ENCODE measurements around the gene TMED3.
"Not testable (repeated sequence)": the region's sequence is repeated elsewhere in the genome, so short reads cannot be mapped to it uniquely, and the experiment has no call there.

The TMED3 gene

DNA sequence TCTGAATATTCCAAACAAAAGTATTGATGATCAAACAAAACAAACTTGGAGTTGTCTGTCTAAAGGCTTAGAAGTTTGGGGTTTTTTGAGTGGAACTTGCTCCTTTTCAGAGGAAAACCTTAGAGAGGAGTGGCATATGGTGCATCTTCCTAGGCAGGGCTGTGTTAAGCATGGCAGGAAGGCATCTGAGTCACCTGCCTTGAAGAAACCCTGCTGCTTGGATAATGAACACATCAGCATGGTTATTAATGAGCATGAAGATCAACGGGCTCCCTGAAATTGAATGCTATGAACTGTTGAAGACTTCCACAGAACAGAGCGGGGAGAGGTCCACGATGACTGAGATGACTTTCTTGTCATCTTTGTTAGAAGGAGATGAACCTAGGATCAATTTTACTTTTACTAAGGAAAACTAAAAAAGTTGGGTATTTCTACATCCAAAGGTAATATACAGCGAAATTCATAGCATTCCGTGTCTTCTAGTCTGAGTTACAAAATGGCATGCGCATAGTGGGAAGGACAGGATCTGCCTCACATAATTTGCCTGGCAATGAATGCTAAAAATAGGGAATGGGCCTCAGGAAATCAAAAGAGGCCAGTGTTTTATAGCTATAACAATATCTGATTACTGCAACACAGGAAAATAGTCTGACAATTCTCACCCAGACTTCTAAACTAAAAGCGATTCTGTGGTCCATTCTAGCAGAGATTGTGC, 11.6 kb upstream of the TMED3 start:
- no peak overlapping the region for H3K4me3 ChIP-seq (ENCODE audit: low read length)
- H3K9me3 ChIP-seq (ENCODE audit: control insufficient read depth, low read length), result no peaks in the 10 kb centered on the region
- H3K9ac ChIP-seq (ENCODE audit: low read length), result no peak overlapping the region
- H3K27me3 ChIP-seq (ENCODE audit: control insufficient read depth, insufficient read depth, low read length), result peaks cover 6% of the 10 kb centered on the region
- no peaks in the 10 kb centered on the region for H3K36me3 ChIP-seq (ENCODE audit: control insufficient read depth, insufficient read depth, low read length)
- no peaks in the 10 kb centered on the region for H3K4me1 ChIP-seq (ENCODE audit: control insufficient read depth, insufficient read depth, low read length)

DNA sequence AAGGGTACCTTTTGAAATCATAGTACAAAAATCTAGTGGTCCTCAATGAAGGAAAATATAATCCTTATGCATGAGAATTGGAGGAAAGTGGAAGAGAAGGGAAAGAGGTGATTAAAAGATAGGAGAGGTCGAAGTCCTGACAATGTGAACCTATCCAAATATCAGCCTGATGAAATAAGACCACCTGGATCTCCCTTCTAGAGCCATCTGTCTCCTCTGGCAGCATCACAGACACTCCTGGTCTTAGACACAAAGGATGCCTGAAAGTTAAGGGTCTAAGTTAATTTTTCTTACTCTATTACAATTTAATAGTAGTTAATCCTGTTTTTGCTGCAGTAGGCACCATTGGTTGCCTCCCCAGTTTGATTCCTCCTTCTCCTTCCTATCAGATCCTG, 11.1 kb upstream of the TMED3 start:
- Histone ChIP-seq H3K9ac (ENCODE audit: low read length) (no peak overlapping the region), H3K4me1 (ENCODE audit: control insufficient read depth, insufficient read depth, low read length) (no peaks in the 10 kb centered on the region), H3K27me3 (ENCODE audit: control insufficient read depth, insufficient read depth, low read length) (peaks cover 6% of the 10 kb centered on the region), H3K9me3 (ENCODE audit: control insufficient read depth, low read length) (no peaks in the 10 kb centered on the region), H3K36me3 (ENCODE audit: control insufficient read depth, insufficient read depth, low read length) (no peaks in the 10 kb centered on the region), H3K4me3 (ENCODE audit: low read length) (no peak overlapping the region)

GRCh38 chr15:79307251-79307650, 3.7 kb upstream of the TMED3 start:
- Histone ChIP-seq H3K4me1 (ENCODE audit: control insufficient read depth, insufficient read depth, low read length) (peaks cover 4% of the 10 kb centered on the region), H3K4me3 (ENCODE audit: low read length) (no peak overlapping the region), H3K9ac (ENCODE audit: low read length) (no peak overlapping the region), H3K27me3 (ENCODE audit: control insufficient read depth, insufficient read depth, low read length) (peaks cover 5% of the 10 kb centered on the region), H3K9me3 (ENCODE audit: control insufficient read depth, low read length) (no peaks in the 10 kb centered on the region), H3K36me3 (ENCODE audit: control insufficient read depth, insufficient read depth, low read length) (no peaks in the 10 kb centered on the region)

DNA sequence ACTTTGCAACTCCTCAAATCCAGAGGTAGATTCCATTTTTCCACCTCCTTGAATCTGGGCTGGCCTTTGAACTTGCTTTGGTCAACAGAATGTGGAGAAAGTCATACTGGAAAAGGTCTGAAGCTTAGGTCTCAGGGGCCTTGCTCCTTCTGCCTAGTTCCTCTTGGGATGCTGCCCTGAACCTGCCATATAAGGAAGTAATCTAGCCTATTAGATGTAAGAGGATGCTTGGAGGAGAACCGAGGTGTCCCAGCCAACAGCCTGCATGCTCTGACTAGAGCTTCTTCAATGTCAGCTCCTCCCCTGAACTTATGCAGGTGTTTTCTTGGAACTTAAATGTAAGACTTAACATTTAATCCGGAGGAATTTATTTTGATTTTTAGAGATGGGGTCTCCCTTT, 2.0 kb upstream of the TMED3 start:
- Histone ChIP-seq H3K9me3 (ENCODE audit: control insufficient read depth, low read length) (no peaks in the 10 kb centered on the region), H3K4me3 (ENCODE audit: low read length) (no peak overlapping the region), H3K36me3 (ENCODE audit: control insufficient read depth, insufficient read depth, low read length) (peaks cover 3% of the 10 kb centered on the region), H3K4me1 (ENCODE audit: control insufficient read depth, insufficient read depth, low read length) (peaks cover 13% of the 10 kb centered on the region), H3K27me3 (ENCODE audit: control insufficient read depth, insufficient read depth, low read length) (peaks cover 5% of the 10 kb centered on the region), H3K9ac (ENCODE audit: low read length) (no peak overlapping the region)

DNA sequence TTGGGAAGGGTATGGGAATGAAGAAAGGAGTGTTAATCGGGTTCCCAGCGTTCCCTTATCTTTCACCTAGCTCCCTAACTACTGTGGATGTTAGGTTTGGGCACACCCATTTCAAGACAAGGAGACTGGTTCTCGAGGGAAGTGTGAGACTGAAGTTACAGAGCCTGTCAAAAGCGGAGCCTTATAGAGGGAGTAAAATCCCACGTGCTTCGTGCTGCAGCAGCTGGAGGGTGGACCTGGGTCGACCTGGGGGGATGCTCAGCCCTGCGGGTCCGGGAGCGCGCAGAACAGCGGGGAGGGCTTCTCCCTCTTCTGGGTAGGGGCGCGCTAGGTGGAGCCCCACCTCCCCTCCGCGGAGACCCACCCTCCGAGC, 314 bp upstream of the TMED3 start:
- peaks cover 16% of the 10 kb centered on the region for H3K4me1 ChIP-seq (ENCODE audit: control insufficient read depth, insufficient read depth, low read length)
- peak overlapping the region; percentile 40 for H3K9ac ChIP-seq (ENCODE audit: low read length)
- H3K36me3 ChIP-seq (ENCODE audit: control insufficient read depth, insufficient read depth, low read length), result peaks cover 11% of the 10 kb centered on the region
- no peak overlapping the region for H3K4me3 ChIP-seq (ENCODE audit: low read length)
- peaks cover 2% of the 10 kb centered on the region for H3K27me3 ChIP-seq (ENCODE audit: control insufficient read depth, insufficient read depth, low read length)
- no peaks in the 10 kb centered on the region for H3K9me3 ChIP-seq (ENCODE audit: control insufficient read depth, low read length)

GRCh38 chr15:79311901-79312553, 1.1 kb downstream of the TMED3 start:
- peak overlapping the region; percentile 93 for H3K4me3 ChIP-seq (ENCODE audit: low read length)
- no peaks in the 10 kb centered on the region for H3K27me3 ChIP-seq (ENCODE audit: control insufficient read depth, insufficient read depth, low read length)
- peak overlapping the region; percentile 88 for H3K9ac ChIP-seq (ENCODE audit: low read length)
- H3K36me3 ChIP-seq (ENCODE audit: control insufficient read depth, insufficient read depth, low read length), result peaks cover 11% of the 10 kb centered on the region
- H3K4me1 ChIP-seq (ENCODE audit: control insufficient read depth, insufficient read depth, low read length), result peaks cover 16% of the 10 kb centered on the region
- no peaks in the 10 kb centered on the region for H3K9me3 ChIP-seq (ENCODE audit: control insufficient read depth, low read length)

DNA sequence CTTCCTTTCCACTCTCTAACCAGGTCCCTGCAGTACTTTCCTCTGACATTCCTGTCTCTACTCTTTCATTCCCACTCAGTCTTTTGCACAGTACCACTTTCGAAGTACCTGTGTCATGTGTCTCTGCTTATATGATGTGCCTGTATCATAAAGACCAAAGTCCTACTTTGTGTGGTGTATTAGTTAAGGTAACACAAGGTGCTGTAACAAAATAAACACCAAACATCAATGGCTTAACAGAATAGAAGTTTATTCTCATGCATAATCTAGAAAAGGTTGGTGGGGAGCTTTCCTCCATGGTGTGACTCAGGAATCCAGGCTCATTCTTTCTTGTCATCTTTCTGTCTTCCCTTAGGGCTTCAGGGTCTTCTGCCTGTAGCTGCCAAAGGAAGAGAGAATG, 3.3 kb downstream of the TMED3 start:
- no peaks in the 10 kb centered on the region for H3K27me3 ChIP-seq (ENCODE audit: control insufficient read depth, insufficient read depth, low read length)
- peaks cover 16% of the 10 kb centered on the region for H3K36me3 ChIP-seq (ENCODE audit: control insufficient read depth, insufficient read depth, low read length)
- peaks cover 16% of the 10 kb centered on the region for H3K4me1 ChIP-seq (ENCODE audit: control insufficient read depth, insufficient read depth, low read length)

DNA sequence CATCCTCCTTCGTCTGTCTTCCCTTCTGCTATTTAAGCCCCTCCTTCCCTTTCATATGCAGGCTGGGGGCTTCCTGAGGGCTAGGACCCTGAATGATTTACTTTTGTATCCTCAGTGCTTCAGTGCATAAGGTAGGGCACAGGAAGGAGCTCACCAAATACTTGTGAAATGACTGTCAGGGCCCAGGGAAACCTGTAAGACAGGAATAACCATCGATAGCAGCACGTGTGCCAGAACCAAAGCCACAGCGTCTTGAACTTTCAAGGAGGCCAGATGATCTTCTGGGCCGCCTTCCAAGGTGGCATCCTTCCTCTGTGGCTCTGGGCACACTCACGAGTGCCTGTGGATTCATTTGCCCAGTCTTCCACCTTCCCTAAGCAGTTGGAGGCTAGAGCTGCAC, 3.9 kb downstream of the TMED3 start:
- Histone ChIP-seq H3K4me1 (ENCODE audit: control insufficient read depth, insufficient read depth, low read length) (peaks cover 16% of the 10 kb centered on the region), H3K36me3 (ENCODE audit: control insufficient read depth, insufficient read depth, low read length) (peaks cover 16% of the 10 kb centered on the region)

More for the DNA sequence above, 3.3 kb downstream of the TMED3 start:
- Histone ChIP-seq H3K4me3 (ENCODE audit: low read length) (no peak overlapping the region), H3K9me3 (ENCODE audit: control insufficient read depth, low read length) (no peaks in the 10 kb centered on the region), H3K9ac (ENCODE audit: low read length) (no peak overlapping the region)

DNA sequence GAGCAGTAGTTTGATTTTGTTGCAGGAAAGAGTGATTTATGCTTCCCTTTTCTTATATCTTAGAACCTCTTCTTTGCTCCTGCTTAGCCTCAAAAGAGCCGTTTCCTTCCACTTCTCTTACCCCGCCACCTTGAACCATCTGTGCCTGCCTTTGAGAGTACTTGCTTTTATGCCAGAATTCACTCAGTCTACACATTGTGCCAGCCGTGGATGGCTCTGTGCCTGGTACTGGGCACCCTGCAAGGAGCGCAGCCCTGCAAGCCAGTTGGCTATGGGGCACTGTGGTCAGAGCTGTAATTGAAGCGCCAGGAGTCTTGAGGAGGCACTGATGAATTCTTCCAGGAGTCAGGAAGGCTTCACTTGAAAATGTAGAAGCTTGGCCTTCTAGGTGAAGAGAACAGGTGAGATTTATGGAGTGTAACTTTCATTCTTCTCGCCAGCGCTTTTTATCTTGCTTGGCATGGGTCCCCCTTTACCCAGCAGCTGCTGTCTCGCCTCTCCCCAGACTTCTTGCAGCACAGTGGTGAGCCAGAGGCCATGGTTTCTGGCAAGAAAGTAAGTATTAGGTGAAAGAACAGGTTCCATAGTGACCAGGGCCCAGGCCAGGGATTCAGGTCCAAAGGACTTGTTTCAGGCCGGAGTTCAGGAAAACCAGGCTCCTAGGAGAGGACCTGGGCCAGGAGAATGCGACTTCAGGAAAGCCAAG, 4.9 kb downstream of the TMED3 start:
- H3K27me3 ChIP-seq (ENCODE audit: control insufficient read depth, insufficient read depth, low read length), result no peaks in the 10 kb centered on the region
- H3K4me1 ChIP-seq (ENCODE audit: control insufficient read depth, insufficient read depth, low read length), result peaks cover 16% of the 10 kb centered on the region
- H3K9ac ChIP-seq (ENCODE audit: low read length), result no peak overlapping the region
- H3K4me3 ChIP-seq (ENCODE audit: low read length), result no peak overlapping the region
- no peaks in the 10 kb centered on the region for H3K9me3 ChIP-seq (ENCODE audit: control insufficient read depth, low read length)
- peaks cover 16% of the 10 kb centered on the region for H3K36me3 ChIP-seq (ENCODE audit: control insufficient read depth, insufficient read depth, low read length)

More for the DNA sequence above, 3.9 kb downstream of the TMED3 start:
- H3K27me3 ChIP-seq (ENCODE audit: control insufficient read depth, insufficient read depth, low read length), result no peaks in the 10 kb centered on the region
- no peak overlapping the region for H3K9ac ChIP-seq (ENCODE audit: low read length)
- H3K9me3 ChIP-seq (ENCODE audit: control insufficient read depth, low read length), result no peaks in the 10 kb centered on the region
- no peak overlapping the region for H3K4me3 ChIP-seq (ENCODE audit: low read length)

DNA sequence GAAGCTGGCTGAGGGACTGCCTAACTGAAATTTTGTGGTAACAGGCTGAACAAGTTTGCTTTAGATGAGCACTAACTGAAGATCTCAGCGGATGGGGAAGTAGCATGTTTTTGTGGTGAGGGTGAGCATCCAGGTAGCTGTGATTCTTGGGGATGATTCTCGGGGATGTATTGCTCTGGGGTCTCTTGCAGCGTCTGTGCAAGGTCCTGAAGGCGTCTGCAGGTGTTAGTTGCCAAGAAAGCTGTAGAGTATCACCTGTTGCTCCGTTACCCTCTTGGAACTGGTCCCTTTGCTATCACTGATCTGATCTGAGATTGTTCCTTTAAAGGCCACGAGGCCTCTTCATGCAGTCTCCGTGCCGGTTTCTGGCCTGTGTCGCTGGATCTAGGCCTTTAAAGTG, 6.0 kb downstream of the TMED3 start:
- Histone ChIP-seq H3K36me3 (ENCODE audit: control insufficient read depth, insufficient read depth, low read length) (peaks cover 16% of the 10 kb centered on the region), H3K9me3 (ENCODE audit: control insufficient read depth, low read length) (no peaks in the 10 kb centered on the region), H3K27me3 (ENCODE audit: control insufficient read depth, insufficient read depth, low read length) (no peaks in the 10 kb centered on the region), H3K4me3 (ENCODE audit: low read length) (no peak overlapping the region), H3K4me1 (ENCODE audit: control insufficient read depth, insufficient read depth, low read length) (peaks cover 15% of the 10 kb centered on the region), H3K9ac (ENCODE audit: low read length) (no peak overlapping the region)

DNA sequence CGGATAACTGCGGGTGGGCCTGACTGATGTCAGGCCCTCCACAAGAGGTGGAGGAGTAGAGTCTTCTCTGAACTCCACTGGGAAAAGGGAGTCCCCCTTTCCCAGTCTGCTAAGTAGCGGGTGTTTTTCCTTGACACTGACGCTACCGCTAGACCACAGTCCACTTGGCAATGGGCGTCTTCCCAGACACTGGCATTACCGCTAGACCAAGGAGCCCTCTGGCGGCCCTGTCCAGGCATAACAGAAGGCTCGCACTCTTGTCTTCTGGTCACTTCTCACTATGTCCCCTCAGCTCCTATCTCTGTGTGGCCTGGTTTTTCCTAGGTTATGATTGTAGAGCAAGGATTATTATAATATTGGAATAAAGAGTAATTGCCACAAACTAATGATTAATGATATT, 9.1 kb downstream of the TMED3 start:
- H3K4me1 ChIP-seq (ENCODE audit: control insufficient read depth, insufficient read depth, low read length); H3K27me3 ChIP-seq (ENCODE audit: control insufficient read depth, insufficient read depth, low read length); H3K9me3 ChIP-seq (ENCODE audit: control insufficient read depth, low read length); H3K4me3 ChIP-seq (ENCODE audit: low read length); H3K9ac ChIP-seq (ENCODE audit: low read length): not testable (repeated sequence)
- H3K36me3 ChIP-seq (ENCODE audit: control insufficient read depth, insufficient read depth, low read length), result peaks cover 10% of the 10 kb centered on the region

GRCh38 chr15:79321876-79322275, 11.0 kb downstream of the TMED3 start:
- Histone ChIP-seq H3K36me3 (ENCODE audit: control insufficient read depth, insufficient read depth, low read length) (peaks cover 10% of the 10 kb centered on the region), H3K9me3 (ENCODE audit: control insufficient read depth, low read length) (no peaks in the 10 kb centered on the region), H3K9ac (ENCODE audit: low read length) (no peak overlapping the region)

More at GRCh38 chr15:79321876-79322275, 11.0 kb downstream of the TMED3 start:
- no peaks in the 10 kb centered on the region for H3K4me1 ChIP-seq (ENCODE audit: control insufficient read depth, insufficient read depth, low read length)
- no peak overlapping the region for H3K4me3 ChIP-seq (ENCODE audit: low read length)
- H3K27me3 ChIP-seq (ENCODE audit: control insufficient read depth, insufficient read depth, low read length), result no peaks in the 10 kb centered on the region

Data from mucosa of stomach (tissue), 1 donor.